ENCODE results near the gene SLC25A3.
A peak's percentile ranks its signal among the peaks of the same experiment; 100 is the strongest.
"Not testable (repeated sequence)": the region's sequence is repeated elsewhere in the genome, so short reads cannot be mapped to it uniquely, and the experiment has no call there.

SLC25A3 gene

DNA sequence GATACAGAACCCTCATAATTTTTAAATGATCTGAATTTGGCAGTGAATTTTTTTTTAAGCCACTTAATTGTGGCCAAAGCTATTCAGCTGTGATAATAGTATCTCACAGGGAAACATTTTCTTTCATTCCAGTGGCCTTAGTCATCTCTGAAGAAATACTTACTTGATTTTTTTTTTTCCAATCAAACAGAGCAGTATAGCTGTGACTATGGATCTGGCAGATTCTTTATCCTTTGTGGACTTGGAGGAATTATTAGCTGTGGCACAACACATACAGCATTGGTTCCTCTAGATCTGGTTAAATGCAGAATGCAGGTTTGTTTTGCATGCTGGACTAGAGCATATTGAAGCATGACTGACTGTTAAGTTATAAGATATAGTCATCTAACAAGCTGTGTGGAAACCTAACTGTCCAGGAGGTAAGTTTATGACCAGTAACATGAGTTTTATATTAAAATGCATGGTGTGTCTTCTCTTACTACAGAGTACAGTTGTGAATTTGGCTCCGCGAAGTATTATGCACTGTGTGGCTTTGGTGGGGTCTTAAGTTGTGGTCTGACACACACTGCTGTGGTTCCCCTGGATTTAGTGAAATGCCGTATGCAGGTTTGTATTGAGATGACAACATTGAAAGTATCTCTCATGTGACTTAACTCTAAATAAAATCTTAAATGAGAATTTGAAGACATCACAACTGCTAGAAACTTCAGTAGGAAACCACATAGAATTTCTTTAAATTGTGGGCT lies 1.9 kb downstream of the SLC25A3 start:
- no peak for DNase-seq

DNA sequence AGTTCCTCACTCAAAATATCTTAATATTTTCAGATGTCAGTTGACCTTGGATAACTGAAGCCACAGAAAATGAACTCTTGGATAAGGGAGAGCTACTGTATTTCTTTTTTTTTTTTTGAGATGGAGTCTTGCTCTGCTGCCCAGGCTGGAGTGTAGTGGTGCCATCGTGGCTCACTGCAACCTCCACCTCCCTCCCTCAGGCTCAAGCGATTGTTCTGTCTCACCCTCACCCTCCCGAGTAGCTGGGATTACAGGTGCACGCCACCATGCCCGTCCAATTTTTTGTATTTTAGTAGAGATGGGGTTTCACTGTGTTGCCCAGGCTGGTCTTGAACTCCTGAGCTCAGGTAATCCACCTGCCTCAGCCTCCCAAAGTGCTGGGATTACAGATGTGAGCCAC lies 3.8 kb downstream of the SLC25A3 start:
- DNase-seq: not testable (repeated sequence)

DNA sequence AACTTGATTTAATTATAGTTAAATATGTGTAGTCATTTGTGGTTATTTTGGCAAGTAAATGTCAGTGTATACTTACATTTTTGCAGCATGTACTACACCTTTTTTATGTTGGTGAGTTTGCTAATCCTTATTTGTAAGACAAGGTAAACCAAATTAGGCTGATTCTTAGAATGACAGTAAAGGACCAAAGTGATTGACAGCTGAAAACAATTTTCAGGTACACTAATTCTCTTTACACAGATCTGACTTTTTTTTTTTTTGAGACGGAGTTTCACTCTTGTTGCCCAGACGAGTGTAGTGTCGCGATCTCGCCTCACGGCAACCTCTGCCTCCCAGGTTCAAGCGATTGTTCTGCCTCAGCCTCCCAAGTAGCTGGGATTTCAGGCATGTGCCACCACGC lies 8.4 kb downstream of the SLC25A3 start:
- DNase-seq: no peak

DNA sequence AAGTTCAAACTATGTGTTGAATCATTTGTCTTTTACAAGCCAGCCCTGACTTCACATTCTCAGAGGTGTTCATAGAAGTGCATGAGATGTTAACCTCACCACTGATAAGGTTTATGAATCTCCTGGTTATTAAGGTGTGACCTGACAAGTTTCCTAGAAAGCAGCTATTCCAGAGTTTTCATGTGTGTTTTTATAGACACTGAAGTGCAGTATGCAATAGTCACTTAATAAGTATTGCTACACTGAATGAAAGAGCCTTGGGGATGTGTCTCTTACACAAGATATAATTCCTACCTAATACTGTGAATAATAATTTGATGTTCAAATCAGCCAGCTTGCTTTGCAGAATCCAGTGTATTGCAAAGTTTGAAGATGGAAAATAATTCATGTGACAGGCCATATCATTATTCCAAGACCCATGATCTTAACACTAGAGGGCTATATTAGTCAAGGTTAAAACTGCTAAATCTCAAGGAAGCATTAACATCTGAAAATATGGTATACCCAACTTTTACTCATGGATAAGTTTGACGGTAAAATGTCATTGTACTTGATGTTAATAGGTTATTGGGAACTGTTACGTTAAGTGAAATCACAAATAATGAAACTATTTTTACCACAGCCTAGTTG lies 13.0 kb downstream of the SLC25A3 start:
- peak; percentile 56 for DNase-seq

- DNase-seq: no peak
Observed at GRCh38 chr12:98610596-98610995, 17.1 kb downstream of the SLC25A3 start.

GRCh38 chr12:98612696-98613334 lies 19.3 kb downstream of the SLC25A3 start:
- peak; percentile 40 for DNase-seq

GRCh38 chr12:98618952-98619351 lies 25.5 kb downstream of the SLC25A3 start:
- DNase-seq: peak; percentile 83

- no peak for DNase-seq
Observed at GRCh38 chr12:98635657-98636323, 42.3 kb downstream of the SLC25A3 start.

DNA sequence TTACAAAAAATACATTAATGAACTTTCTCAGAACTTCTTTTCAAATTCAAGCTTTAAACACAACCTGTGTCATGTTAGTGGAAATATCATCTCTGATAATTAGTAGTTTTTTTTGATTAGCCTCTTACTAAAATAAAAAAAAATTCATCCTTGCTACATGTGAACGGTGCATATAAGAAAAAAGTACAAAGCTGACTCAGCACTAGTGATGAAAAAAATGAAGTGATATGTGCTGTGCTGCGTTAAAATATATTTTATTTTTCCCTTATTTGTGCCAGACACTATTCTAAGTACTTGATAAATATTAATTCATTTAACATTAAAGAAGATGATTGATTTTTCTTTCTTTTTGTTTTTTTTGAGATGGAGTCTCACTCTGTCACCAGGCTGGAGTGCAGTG lies 43.6 kb downstream of the SLC25A3 start:
- no peak for DNase-seq

DNA sequence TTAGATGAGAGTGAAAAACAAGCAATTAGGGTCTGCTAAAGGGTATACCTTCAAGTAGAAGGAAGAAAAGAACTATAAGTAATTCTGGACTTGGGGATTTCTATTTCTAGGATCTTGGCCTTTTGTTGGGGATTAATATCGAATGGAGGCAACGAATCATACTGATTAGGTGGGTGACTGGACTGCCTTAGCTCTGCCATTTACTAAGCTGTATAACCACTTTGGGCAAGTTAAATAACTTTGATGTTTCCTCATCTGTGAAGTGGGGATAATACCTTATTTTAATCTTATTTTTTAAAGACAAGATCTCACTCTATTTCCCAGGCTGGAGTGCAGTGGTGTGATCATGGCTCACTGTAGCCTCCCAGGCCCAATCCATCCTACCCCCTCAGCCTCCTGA lies 44.5 kb downstream of the SLC25A3 start:
- no peak for DNase-seq

- no peak for DNase-seq
Observed at GRCh38 chr12:98639491-98639890, 46.0 kb downstream of the SLC25A3 start.

DNA sequence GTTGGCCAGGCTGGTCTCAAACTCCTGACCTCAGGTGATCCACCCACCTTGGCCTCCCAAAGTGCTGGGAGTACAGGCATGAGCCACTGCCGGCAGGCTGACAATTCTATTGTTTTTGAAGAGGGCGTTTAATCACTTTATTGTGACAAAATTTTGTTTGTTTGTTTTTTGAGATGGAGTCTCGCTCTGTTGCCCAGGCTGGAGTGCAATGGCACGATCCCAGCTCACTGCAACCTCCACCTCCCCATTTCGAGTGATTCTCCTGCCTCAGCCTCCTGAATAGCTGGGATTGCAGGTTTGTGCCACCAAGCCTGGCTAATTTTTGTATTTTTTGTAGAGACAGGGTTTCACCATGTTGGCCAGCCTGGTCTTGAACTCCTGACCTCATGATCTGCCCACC lies 49.3 kb downstream of the SLC25A3 start:
- DNase-seq: not testable (repeated sequence)

GRCh38 chr12:98644433-98644711 lies 50.9 kb downstream of the SLC25A3 start:
- DNase-seq: no peak

GRCh38 chr12:98644712-98645571 lies 51.5 kb downstream of the SLC25A3 start, which contains the start of the genes APAF1 and IKBIP:
APAF1 (plus strand) TSS chr12:98645290; CDS start chr12:98648360, 3,070 bp downstream.
IKBIP (minus strand) TSS chr12:98644788; CDS start chr12:98644701, 87 bp downstream.
- peak; percentile 98 for DNase-seq

DNA sequence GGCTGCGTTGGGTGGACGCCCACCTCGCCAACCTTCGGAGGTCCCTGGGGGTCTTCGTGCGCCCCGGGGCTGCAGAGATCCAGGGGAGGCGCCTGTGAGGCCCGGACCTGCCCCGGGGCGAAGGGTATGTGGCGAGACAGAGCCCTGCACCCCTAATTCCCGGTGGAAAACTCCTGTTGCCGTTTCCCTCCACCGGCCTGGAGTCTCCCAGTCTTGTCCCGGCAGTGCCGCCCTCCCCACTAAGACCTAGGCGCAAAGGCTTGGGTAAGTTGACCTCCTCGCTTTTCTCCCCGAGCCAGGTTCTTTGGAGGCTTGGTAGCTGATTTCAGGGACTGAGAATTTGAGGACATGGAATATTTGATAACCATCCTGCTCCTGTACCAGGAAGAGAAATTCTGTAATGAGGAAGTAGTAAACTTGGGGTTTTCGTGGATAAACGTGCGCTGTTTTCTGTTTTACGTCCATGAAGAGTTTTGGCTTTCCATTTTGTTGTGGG lies 52.1 kb downstream of the SLC25A3 start:
- DNase-seq: peak; percentile 52

GRCh38 chr12:98646294-98647090 lies 53.0 kb downstream of the SLC25A3 start:
- peak; percentile 61 for DNase-seq

DNA sequence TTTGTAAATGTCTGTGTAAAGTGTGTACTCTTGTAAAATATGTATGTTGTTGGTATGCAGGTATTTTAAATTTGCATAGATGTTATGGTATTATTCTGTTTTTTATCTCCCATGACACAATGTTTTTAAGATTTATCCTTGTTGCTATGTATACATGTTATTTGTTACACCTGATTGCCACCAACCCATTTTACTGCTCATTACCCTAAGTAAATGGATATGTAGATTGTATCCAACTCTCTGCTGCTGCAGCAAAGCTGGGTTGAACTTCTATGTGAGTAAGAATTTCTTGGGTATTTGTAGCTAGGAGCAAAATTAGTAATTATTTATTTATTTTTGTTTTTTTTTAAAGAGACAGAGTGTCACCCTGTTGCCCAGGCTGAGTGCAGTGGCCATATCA lies 57.8 kb downstream of the SLC25A3 start:
- DNase-seq: no peak

GRCh38 chr12:98653866-98654493 lies 60.5 kb downstream of the SLC25A3 start:
- peak; percentile 88 for DNase-seq
